ENCODE data around the gene PCBP3. TPM values are rescaled to one million over a fixed set of nuclear protein-coding genes. Genes with fewer than 3 reads are reported as not detected.
"Not testable (repeated sequence)": the region's sequence is repeated elsewhere in the genome, so short reads cannot be mapped to it uniquely, and the experiment has no call there.

The PCBP3 gene
- total RNA-seq, 2 experiments from 2014 or later: 3.4 to 3.8 TPM

DNA sequence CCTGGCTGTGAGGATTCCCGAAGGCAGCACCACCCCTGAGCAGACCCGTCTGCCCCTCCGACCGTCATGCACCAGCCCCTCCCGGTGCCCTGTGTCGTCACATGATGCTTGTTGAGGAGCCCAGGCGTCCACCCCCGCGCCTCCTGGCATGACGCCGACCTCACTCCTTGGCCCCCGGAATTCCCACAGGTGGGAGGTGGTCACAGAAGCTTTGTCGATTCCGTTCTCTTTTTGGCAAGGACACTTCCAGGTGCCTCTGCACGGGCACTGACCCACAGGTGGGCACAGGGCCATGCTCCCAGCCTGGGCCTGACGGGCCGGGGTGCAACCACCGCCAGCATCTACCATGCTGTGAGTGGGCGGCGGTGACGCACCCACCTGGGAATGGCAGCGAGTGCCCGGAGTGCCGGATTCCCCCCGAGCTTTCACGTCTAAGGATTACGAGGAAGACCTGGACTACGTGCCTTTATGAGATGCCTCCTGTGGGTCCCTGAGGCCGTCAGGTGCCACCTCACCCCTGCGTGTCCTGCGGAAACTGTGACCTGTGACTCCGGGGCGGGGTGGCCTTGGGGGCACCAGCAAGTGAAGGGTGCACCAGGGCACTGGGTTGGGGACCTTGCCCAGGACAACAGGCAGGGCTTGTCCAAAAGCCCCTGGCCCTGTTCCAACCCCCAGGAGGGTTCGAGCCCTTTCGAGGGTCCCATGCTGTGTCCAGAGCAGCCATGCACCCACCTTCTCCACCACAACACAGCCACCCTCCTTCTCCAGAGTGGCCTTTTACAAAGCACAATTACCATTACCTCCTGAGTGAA, 306.6 kb downstream of the PCBP3 start:
- Histone ChIP-seq H3K4me1 (ENCODE audit: insufficient read depth, low read length) (no peaks in the 10 kb centered on the region), H3K9me3 (ENCODE audit: control insufficient read depth in 1 of 2, insufficient read depth in 1 of 2, low read length in 2 of 2) (peaks cover 0 to 6% of the 10 kb centered on the region in 2 experiments), H3K27ac (ENCODE audit: low read depth in 1 of 2, low read length in 2 of 2) (no peak overlapping the region), H3K36me3 (ENCODE audit: insufficient read depth, low read length) (no peaks in the 10 kb centered on the region), H3K27me3 (ENCODE audit: control insufficient read depth in 1 of 2, insufficient read depth in 2 of 2, low read length in 2 of 2) (peaks cover 0 to 2% of the 10 kb centered on the region in 2 experiments), H3K4me3 (ENCODE audit: low read length) (no peak overlapping the region)
- intact Hi-C loops (cut with DNase I, micrococcal nuclease): loop anchor here in 1 of 2 experiments (10.0 kb wide), 1 partner anchor 65 kb away; no protein-coding TSS in a partner anchor
- CTCF ChIA-PET: no interaction called here
- Mint-ChIP-seq H3K36me3 (ENCODE audit: low read depth) (no peaks in the 10 kb centered on the region), H3K9me3 (no peaks in the 10 kb centered on the region), H3K4me1 (ENCODE audit: low read depth) (no peaks in the 10 kb centered on the region), H3K4me3 (no peak overlapping the region), H3K27me3 (peaks cover 7% of the 10 kb centered on the region), H3K27ac (no peak overlapping the region)
- DNase-seq (no peak), ATAC-seq (ENCODE audit: poor library complexity) (no peak)
- POLR2A ChIA-PET: no interaction called here
- no peak for TF ChIP-seq CTCF (IDR thresholded peaks at IDR 0.05)

DNA sequence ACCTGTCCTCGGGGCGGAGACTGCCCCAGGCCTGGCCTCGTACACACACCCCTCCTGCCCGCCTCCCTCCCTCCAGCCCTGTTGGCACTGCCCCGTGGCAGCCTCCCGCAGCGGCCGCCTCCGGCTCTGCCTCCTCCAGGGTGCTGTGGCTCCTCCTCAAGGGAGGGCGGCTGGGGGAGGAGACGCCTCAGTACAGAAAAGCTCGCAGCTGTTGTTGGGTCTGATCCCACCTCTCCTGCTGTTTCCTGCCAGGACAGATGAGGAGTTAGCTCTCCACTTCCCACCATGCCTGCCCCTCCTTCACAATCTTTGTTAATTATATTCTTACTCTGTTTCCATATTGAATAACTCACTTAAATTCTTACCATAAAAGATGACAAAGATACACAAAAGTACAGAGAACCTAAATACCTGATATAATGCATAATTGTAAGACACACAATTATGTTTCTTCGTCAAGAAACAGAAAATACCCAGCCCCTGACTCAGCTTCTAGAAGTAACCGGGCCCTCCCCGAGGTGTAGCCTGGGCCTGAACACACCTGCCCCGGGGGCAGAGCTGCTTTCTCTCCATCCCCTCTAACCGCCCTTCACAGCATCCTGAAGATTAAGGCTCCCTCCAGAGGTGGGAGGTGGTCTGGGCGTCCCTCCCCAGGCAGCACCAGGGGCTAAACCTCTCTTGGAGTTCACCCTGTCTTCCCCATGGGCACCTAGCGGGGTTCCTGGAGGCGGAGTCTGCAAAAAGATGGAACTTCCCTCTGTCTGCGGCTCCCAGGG, 307.4 kb downstream of the PCBP3 start:
- Histone ChIP-seq H3K27me3 (ENCODE audit: control insufficient read depth in 1 of 2, insufficient read depth in 2 of 2, low read length in 2 of 2) (peaks cover 0 to 2% of the 10 kb centered on the region in 2 experiments), H3K36me3 (ENCODE audit: insufficient read depth, low read length) (no peaks in the 10 kb centered on the region), H3K4me1 (ENCODE audit: insufficient read depth, low read length) (no peaks in the 10 kb centered on the region), H3K27ac (ENCODE audit: low read depth in 1 of 2, low read length in 2 of 2) (no peak overlapping the region), H3K4me3 (ENCODE audit: low read length) (no peak overlapping the region), H3K9me3 (ENCODE audit: control insufficient read depth in 1 of 2, insufficient read depth in 1 of 2, low read length in 2 of 2) (peaks cover 0 to 6% of the 10 kb centered on the region in 2 experiments)
- intact Hi-C loops (cut with DNase I, micrococcal nuclease): no loop called here
- H3K4me1 Mint-ChIP-seq (ENCODE audit: low read depth): no peaks in the 10 kb centered on the region
- DNase-seq: no peak
- H3K27ac Mint-ChIP-seq: no peak overlapping the region
- no peak for ATAC-seq (ENCODE audit: poor library complexity)
- H3K9me3 Mint-ChIP-seq: no peaks in the 10 kb centered on the region
- no peak overlapping the region for H3K4me3 Mint-ChIP-seq
- POLR2A ChIA-PET: no interaction called here
- no peaks in the 10 kb centered on the region for H3K36me3 Mint-ChIP-seq (ENCODE audit: low read depth)
- CTCF ChIA-PET: no interaction called here
- no peak for TF ChIP-seq CTCF (IDR thresholded peaks at IDR 0.05)
- peaks cover 15% of the 10 kb centered on the region for H3K27me3 Mint-ChIP-seq

GRCh38 chr21:45951676-45952075, 308.2 kb downstream of the PCBP3 start:
- Mint-ChIP-seq H3K4me3 (no peak overlapping the region), H3K27ac (no peak overlapping the region), H3K9me3 (no peaks in the 10 kb centered on the region), H3K36me3 (ENCODE audit: low read depth) (no peaks in the 10 kb centered on the region), H3K27me3 (peaks cover 18% of the 10 kb centered on the region), H3K4me1 (ENCODE audit: low read depth) (no peaks in the 10 kb centered on the region)
- Histone ChIP-seq H3K27ac (ENCODE audit: low read depth in 1 of 2, low read length in 2 of 2) (no peak overlapping the region), H3K4me1 (ENCODE audit: insufficient read depth, low read length) (no peaks in the 10 kb centered on the region), H3K27me3 (ENCODE audit: control insufficient read depth in 1 of 2, insufficient read depth in 2 of 2, low read length in 2 of 2) (peaks cover 2 to 6% of the 10 kb centered on the region in 2 experiments), H3K9me3 (ENCODE audit: control insufficient read depth in 1 of 2, insufficient read depth in 1 of 2, low read length in 2 of 2) (peaks cover 0 to 6% of the 10 kb centered on the region in 2 experiments), H3K36me3 (ENCODE audit: insufficient read depth, low read length) (no peaks in the 10 kb centered on the region), H3K4me3 (ENCODE audit: low read length) (no peak overlapping the region)
- intact Hi-C loops (cut with DNase I, micrococcal nuclease): no loop called here
- no peak for ATAC-seq (ENCODE audit: poor library complexity)
- TF ChIP-seq CTCF (IDR thresholded peaks at IDR 0.05): no peak
- ChIA-PET CTCF (no interaction called here), POLR2A (no interaction called here)
- no peak for DNase-seq

DNA sequence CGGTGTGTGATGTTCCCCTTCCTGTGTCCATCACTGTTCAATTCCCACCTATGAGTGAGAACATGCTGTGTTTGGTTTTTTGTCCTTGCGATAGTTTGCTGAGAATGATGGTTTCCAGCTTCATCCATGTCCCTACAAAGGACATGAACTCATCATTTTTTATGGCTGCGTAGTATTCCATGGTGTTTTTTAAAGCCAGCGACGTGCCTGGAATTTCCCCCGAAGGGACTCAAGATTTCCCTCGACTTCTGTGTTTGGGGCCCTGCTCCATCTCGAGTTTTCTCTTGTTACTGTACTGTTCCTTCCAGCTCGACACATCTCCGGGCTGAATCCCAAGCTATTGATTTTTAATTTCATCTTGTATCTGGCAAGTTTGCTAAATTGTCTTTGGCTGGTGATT, 309.0 kb downstream of the PCBP3 start:
- CTCF ChIA-PET; H3K27ac Mint-ChIP-seq; POLR2A ChIA-PET; H3K27me3 ChIP-seq (ENCODE audit: control insufficient read depth in 1 of 2, insufficient read depth in 2 of 2, low read length in 2 of 2); DNase-seq; H3K4me3 ChIP-seq (ENCODE audit: low read length); ATAC-seq (ENCODE audit: poor library complexity); intact Hi-C loops (cut with DNase I, micrococcal nuclease); H3K4me1 ChIP-seq (ENCODE audit: insufficient read depth, low read length); H3K27ac ChIP-seq (ENCODE audit: low read depth in 1 of 2, low read length in 2 of 2); H3K9me3 Mint-ChIP-seq; H3K4me1 Mint-ChIP-seq (ENCODE audit: low read depth); H3K9me3 ChIP-seq (ENCODE audit: control insufficient read depth in 1 of 2, insufficient read depth in 1 of 2, low read length in 2 of 2); H3K4me3 Mint-ChIP-seq; H3K36me3 ChIP-seq (ENCODE audit: insufficient read depth, low read length); H3K36me3 Mint-ChIP-seq (ENCODE audit: low read depth): not testable (repeated sequence)
- peaks cover 22% of the 10 kb centered on the region for H3K27me3 Mint-ChIP-seq

Measured in CD4-positive, alpha-beta T cell (primary cell).